RWPE1 (cell line): ENCODE results near the gene SMURF2.

Experiments used
- CTCF ChIA-PET: fragments of 350-600 bp; sonication (Branson Sonifier 250); formaldehyde crosslinking; extraction: SDS; loops from one replicate; lab custom pipeline; 2021; lab: Yijun Ruan, JAX
- POLR2A ChIA-PET: fragments of 400-600 bp; formaldehyde crosslinking; extraction: SDS; loops from one replicate; lab custom pipeline; 2020; ENCODE audit warnings: antibody characterized with exemption; ENCODE audit not compliant: low non-redundant PET; lab: Yijun Ruan, JAX
- DNase-seq: peaks from one replicate; pipeline ENCODE4 v3.0.0; 2012; ENCODE audit warnings: low spot score
- H3K27ac ChIP-seq: fragments of 450-650 bp; 2 replicates; pipeline ENCODE4 v1.5.1; 2017
- TF ChIP-seq, protein P1 (sequence below): fragments of 450-650 bp; conservative IDR thresholded peaks from 2 replicates; pipeline ENCODE4 v1.5.1; 2017; ENCODE audit warnings: low read depth, mild to moderate bottlenecking

Gene SMURF2

DNA sequence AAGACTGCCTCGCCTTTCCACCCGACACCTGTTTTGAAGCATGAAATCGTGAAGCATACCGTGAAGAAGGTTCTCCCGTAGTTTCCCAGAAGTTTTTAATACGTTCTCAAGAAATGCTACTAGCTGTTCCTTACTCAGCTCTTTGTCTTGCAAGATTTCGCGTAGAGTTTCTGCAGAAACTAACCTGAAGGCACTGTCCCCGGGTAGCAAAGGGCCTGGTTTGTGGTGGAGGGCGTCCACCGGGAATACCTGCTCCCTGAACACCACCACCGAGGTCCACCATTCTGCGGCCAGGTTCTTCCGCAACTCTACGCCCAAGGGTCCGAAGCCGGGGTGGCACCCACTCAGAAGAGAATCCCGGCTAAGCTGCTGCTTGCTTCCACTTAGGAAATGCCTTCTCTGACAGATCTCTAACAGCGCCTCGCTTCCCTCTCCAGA lies 165.7 kb downstream of the SMURF2 start:
- POLR2A ChIA-PET = interaction anchor here (0.5 to 1.0 kb wide), 3 partner anchors 8 to 195 kb away, joined by 3 to 13 read pairs (median 4); no protein-coding TSS in a partner anchor
- DNase-seq = no peak
- TF ChIP-seq, protein P1, sequence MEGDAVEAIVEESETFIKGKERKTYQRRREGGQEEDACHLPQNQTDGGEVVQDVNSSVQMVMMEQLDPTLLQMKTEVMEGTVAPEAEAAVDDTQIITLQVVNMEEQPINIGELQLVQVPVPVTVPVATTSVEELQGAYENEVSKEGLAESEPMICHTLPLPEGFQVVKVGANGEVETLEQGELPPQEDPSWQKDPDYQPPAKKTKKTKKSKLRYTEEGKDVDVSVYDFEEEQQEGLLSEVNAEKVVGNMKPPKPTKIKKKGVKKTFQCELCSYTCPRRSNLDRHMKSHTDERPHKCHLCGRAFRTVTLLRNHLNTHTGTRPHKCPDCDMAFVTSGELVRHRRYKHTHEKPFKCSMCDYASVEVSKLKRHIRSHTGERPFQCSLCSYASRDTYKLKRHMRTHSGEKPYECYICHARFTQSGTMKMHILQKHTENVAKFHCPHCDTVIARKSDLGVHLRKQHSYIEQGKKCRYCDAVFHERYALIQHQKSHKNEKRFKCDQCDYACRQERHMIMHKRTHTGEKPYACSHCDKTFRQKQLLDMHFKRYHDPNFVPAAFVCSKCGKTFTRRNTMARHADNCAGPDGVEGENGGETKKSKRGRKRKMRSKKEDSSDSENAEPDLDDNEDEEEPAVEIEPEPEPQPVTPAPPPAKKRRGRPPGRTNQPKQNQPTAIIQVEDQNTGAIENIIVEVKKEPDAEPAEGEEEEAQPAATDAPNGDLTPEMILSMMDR = no peak
- CTCF ChIA-PET = interaction anchor here (0.5 to 1.5 kb wide), 6 partner anchors 26 to 578 kb away, joined by 3 to 6 read pairs (median 4); partner anchors contain the start of gene GH1
- peak overlapping the region; percentile 90 for H3K27ac ChIP-seq
